MV-4-11 (cell line): ENCODE data around the gene CDH5.

ENCODE experiments used
- DNase-seq: peaks from one replicate; lab custom pipeline; 2025; lab: John Stamatoyannopoulos, UW

CDH5 gene

DNA sequence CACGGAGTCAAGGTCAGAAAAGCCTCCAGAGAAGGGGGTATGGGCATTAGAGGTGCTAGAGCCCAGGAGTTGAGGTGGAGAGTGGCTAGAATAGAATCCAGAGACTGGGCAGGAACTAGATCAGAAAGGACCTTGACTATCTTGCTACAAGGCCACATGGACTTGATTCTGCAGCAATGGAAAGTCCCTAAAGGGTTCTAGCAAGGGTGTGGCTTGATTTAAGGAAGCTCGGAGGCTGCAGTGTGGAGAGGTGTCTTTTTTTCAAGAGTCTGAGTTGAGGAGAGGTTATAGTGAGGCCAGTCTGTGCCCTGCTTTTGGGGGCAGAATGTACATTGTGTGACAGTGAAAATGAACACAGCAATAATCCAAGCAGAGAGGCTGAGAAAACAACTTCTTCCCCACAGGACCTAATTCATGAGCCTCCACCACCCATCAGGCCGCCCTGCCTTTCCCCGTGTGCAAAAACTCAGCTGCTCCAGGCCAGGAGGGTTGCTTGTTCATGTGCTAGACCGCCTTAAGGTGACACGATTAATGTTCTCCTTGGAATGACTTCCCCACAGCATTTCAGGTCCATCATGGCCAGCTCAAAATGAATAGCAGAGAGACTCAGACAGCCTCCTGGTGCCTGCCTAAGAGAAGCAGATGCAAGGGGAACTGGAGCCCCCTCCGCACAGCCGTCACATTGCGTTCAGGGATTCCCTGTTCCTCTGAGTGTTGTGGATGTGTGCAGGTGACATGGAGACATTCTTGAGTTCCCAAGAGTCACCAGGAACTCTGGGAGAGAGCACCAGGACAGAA, 51.9 kb downstream of the CDH5 start:
- no peak for DNase-seq

DNA sequence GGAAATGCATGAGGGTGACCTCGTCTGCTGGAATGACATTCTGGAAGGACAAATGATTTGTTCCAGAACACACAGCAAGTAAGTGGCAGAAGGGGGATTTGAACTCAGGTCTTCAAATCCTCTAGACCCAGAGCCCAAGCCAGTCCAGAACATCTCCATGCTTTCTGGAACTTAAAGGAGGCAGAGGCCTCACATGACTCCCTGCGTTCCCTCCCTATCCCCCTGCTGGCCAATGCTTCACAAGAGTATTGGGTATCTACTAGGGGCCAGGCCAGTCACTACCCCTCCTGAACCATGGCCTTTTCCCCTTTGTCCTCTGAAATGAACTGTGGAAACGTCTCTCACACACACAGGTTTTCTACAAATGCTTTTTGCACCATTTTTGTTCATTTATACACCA, 53.0 kb downstream of the CDH5 start:
- no peak for DNase-seq

DNA sequence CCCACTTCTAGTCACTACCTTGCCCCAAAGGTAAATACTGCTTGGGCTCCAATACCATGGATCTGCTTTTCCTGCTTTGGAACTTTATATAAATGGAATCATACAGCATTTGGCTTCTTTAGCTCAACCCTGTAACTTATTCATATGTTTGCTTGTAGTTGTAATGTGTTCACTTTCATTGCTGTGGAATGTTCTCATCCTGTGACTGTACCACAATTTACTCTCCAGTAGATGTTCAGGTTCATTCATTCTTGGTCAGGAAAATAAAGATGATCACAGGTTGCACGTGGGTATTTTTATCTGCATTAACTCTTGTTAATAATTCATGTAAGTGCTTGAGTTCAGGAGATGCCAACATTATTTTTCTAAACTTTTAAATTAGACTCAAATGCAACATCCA, 53.9 kb downstream of the CDH5 start:
- DNase-seq: no peak

DNA sequence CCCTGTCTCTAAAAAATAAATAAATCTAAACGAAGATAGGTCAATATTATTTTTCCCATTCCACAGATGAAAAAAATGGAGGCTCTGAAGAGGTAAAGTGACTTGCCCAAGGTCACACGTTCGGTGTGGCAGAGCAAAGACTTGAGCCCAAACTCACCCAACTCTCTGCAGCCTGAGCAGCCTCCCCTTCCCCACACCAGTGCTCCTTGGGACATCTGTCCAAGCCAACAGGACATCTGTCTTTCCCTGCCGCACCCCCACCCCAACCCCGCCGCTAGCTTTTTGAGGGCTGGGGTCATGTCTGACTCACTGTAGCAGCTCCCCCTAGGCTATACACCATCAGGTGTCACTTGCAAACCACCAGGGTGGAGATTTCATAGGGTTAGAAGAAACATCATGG, 55.4 kb downstream of the CDH5 start:
- no peak for DNase-seq

DNA sequence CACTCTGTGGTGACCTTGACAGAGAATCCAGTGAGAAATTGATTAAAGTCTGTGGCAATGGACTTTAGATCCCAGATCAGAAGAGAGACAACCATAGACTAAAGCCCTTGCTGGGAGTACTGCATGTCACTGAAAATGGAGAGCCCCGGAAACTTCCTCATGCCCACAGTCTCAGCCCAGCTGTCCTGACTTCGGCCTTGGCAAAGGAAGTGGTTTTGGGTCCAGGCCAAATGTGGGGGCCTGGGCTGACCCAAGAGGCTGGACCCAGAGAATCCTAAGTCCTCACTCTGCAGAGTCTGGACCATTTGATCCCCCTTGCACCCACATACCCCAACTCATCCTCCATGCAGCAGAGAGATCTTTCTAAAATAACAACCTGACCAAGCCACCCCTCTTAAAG, 55.9 kb downstream of the CDH5 start:
- DNase-seq: peak; percentile 48

DNA sequence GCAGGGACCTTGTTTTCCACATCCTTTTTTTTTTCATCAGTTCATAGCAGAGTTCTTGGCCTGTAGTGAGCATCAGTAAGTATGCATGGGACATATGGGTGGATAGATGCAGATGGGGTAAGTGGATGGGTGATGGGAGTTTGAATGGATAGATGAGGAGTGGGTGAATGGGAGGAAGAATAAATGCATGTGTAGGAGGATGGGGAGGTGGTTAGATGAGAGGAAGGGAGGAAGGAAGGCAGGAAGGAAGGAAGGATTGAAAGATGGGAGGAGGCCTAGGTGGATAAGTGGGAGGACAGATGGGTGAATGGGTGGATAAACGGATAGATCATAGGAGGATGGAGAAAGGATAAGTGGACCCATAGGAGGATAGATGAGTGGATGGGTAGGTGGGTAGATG, 56.7 kb downstream of the CDH5 start:
- no peak for DNase-seq

DNA sequence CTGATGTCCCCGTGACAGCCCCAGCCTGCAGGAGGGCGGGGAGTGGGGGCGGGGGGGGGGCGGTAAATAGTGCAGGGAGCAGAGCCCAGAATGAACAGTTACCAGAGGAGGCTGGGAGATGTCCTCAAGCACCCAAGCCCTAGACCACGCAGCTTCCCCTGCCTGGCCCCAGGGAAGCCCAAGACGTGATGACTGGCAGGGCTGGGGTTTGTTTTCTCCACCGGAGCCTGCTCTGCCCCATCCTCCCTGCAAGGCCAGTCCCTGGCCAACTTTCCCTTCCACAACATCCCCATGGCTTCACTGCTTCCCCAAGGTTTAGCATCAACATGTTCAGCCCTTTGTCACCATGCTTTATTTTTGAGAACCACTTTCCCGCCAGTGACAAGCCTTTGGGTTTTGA, 59.2 kb downstream of the CDH5 start:
- DNase-seq: peak; percentile 11

DNA sequence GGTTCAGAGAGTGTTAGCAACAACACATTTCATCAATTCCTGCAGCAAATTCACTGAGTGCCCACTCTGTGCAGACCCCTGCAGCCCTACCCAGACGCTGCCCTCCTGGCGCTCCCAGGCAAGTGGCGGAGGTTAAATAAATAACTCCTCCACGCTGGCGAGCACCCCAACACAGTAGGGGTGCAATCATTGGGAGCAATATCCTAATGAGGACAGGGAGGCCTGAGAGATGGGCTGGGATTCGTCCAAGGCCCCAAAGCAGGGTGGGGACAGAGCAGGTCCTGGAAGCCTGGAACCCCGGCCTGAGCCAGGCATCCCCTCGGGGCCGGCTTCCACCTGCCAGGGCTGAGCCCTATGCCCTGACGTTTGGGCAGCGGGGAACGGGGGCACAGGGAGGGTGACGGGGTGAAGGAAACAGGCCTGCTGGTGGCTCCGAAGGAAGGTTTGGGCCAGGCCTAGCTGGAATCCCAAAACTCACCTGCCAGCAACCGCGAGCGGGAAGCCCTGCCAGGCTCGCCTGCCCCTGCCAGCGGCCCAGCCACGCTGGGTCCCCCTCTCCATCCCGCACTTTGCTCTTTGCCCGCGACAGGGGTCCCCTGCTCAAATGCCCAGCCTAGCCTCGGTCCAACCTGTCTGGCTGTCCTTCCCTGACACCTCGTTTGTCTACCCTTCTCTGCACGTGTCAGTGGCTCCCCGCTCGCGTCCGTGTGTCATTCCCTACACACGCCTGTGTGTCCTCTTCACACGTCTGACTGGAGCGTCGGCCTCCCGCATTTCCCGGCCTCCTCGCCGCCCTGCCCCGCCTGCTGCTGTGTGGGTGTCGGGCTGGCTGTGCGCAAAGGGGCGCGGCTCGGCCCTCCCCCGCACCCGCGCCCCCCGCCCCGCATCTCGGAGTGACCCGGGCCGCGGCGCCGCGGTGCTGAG, 59.9 kb downstream of the CDH5 start:
- DNase-seq: no peak

DNA sequence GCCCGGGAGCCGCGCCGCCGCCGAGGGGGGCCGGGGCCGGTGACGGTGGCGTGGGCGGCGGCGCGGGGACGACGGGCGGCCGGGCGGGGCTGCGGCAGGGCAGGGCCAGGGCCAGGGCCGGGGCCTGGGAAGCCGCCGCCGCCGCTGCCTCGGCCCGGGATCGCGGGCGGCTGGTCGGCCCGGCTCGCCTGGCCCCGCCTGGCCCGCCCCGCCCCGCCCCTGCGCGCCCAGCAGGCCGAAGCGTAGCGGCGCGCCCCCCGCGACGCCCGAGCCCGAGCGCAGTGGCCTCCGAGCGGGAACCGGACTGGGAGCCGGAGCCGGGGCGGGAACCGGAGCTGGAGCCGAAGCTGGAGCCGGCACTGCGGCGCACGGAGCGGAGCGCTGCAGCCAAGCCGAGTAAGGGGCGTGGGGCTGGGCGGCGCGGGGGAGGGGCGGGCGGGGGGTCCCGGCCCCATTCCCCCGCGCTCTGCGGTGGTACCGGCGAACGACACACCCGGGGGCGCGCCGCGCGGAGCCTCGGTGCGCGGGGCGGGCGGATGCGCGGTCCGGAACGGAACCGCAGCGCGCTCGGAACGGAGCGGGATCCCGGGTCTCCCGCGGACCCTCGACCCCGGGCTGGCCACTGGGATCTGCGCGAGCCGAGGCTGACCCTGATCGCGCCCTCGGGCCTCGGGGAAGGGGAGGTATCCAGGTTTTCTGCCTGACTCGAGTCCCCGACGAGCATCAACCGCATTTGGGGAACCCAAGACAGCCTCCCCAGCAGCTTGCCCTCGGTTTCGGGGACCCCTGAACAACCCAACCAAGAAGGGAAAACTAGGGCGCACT, 60.8 kb downstream of the CDH5 start, which contains the start of gene BEAN1:
Gene BEAN1 (plus strand): TSS at position 260 of the 825 bp plus-strand sequence. CDS start 10,382 bp downstream, outside the sequence.
- DNase-seq: no peak

DNA sequence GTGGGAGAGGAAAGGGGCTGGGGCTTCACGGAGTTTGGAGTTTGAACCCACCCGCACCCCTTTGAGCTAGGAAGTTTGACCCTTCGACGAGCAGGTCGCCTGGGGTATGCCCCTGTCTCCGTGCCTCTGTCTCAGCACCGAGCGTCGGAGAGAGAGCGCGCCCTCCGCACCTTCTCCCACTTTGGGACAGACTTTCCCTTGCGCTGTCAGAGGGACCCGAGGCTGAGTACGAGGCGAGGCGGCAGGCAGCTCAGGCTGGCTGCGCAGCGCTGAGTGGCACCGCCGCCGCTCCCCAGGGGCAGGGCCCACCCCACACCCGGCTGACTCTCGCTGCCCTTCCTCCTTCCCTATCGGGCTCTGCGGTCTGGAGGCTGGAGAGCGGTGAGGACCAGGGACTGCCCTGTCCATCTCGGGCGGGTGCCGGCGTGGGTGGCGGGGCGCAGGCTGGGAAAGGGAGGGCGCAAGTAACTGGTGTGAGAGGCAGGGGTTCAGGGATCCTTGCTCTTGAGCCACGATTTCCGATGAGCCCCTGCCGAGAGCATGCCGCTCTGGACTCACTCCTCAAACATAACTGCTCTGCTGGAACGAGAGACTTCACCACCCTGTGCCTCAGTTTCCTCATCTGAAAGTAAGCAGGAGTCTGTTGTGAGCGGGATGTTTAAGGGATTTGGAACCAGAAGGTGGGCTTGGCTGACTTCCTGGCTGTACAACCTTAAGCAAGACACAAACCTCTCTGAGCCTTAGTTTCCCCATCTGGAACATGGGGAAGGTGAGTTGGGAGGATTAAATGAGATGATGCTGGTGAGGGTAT, 61.6 kb downstream of the CDH5 start:
- no peak for DNase-seq

DNA sequence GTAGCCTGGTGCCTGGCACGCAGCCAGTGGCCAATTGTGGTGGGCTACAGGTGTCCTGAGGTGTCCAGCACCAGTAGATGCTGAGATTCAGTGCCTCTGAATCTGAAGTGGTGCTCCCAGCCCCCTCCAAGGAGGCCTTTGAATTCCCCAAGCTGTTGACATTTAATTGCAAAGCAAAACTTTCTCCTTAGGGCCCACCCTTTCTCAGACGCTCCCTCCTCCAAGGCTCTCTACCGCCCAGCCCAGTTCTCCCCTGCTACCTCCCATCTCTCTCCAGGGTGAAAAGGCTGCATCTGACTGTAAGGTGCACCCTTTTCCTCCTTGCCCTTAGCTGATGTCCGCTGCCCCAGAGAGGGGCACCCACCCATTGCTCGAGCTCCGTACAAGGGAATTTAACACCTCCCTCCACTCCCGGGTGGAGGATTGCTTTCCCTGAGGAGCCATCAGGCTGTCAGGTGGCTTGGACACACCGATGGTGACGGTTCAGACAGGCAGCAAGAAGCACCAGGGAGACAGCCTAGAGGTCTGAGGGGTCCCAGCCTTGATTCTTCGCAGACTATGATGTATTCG, 62.3 kb downstream of the CDH5 start:
- no peak for DNase-seq

DNA sequence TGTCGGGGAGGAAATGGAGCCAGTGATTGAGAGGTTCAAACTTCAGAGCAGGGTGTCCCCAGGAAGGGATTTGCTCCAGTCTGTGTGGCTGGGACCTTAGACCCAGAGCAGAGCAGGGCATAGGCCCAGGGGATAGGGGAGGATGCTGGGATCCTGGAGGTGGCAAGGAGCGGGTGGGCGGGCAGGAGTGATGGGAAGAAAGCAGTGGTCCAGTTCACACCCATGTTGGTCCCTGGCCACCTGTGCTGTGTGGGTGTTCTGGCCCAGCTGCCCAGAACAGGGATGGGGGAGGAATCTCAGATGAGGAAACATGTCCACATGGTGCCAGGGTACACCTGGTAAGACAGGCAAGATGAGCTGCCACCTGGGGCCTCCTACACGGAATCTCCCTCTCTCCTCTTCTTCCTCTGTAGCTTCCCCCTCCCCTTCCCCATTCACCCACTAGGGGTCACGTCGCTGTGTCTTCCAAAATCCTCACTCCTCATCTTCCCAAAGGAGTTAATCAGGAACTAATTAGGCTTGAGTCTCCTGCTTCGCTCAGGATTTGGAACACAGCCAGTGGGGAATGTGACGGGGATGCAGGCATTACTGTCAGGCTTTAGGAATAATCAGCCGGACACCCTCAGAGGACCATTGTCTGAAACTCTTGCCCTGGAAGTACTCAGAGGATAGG, 62.9 kb downstream of the CDH5 start:
- DNase-seq: no peak

DNA sequence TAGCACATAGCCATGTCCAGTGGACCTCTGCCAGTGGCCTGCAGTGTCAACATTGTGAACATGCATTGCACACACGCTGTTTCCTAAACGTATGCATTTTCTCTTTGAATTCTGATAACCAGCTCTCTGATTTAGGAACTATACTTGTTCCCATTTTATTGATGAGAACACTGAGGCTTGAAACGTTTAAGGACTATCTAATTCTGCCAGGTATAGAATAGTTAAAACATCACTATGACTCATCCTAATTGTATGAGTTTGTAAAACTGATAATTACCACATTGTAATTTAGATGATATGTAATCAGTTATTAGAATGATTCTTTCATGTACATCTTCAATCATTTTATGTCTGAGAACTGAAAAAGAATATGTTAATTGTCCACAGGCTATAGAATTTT, 63.7 kb downstream of the CDH5 start:
- DNase-seq: no peak

DNA sequence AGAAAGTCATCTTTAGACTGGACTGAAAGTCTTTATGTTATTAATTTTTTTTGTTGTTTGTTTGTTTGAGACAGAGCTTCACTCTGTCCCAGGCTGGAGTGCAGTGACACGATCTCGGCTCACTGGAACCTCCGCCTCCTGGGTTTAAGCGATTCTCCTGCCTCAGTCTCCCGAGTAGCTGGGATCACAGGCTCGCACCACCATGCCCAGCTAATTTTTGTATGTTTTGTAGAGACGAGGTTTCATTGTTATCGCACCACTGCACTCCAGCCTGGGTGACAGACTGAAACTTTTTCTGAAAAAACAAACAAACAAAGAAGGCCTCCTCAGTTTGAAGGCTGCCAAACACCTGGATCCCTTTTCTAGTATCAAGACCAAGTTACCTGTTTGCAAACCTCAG, 65.3 kb downstream of the CDH5 start:
- no peak for DNase-seq

DNA sequence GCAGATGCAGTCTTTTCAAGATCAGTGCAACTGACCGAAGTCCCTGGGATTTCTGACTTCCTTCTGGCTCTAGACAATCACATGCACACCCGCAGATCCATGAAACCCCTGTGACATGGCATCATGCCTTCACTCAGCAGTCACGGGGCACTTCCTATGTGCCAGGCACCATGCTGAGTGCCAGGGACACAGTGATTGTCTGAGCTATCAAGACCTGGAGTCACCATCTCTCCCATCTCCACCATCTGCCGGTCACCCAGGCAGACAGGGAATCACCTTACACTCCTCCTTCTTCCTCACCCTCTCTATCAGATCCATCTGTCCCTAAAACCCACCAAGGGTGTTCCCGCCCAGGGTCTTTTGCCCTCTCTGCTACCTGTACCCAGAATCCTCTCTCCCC, 65.9 kb downstream of the CDH5 start:
- no peak for DNase-seq

DNA sequence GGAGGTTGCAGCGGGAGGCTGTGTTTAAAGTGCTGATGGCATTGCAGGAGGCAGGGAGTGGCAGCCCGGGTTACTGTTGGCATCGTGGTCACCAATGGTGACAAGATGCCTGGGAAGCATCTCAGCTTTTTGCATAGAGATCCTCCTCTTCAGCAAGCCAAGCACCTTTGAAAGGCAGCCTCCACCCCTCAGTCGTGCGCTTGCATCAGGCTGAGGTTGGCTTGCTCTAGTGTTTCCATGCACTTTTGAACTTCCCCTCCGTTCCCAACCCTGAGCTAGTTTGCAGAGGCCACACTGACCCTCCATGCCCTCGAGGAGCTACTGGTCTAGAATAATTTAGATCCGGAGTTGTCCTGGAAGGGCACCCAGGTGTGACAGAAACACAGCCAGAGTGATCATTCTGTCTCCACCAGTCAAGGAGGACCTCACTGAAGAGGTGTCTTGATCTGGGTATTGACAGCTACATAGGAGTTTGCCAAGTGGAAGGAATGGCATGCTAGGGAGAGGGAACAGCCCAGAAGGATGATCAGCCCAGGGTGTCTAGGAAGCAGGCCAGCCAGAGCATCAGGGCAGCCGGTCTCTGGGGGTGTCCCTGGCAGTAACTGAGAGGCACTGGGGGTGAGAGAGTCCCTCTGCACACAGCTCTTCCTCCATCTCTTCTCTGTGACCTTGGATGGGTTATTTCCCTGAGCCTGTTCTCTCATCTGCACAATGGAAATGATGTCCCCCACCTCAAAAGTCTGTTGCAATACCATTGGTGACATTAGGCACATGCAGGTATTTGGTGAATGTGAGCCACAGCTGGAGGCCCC, 68.3 kb downstream of the CDH5 start:
- peak; percentile 70 for DNase-seq

DNA sequence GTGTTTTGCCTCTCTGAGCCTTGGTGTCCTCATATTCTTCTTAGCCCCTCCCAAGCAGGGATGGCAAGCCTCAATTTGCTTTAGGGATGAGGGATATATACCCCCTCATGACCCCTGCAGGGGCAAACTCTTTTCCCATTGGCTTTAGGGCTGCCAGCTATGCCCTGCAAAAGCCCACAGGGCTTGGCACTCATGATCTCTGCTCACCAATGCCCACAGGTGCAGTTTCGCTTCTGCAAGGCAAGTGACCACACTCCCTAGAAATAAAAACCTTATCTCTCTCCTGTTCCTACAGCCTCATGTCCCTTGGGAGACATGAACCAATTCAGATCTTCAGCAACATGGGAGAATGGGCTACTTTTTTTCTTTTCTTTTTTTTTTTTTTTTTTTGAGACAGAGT, 69.4 kb downstream of the CDH5 start:
- no peak for DNase-seq

DNA sequence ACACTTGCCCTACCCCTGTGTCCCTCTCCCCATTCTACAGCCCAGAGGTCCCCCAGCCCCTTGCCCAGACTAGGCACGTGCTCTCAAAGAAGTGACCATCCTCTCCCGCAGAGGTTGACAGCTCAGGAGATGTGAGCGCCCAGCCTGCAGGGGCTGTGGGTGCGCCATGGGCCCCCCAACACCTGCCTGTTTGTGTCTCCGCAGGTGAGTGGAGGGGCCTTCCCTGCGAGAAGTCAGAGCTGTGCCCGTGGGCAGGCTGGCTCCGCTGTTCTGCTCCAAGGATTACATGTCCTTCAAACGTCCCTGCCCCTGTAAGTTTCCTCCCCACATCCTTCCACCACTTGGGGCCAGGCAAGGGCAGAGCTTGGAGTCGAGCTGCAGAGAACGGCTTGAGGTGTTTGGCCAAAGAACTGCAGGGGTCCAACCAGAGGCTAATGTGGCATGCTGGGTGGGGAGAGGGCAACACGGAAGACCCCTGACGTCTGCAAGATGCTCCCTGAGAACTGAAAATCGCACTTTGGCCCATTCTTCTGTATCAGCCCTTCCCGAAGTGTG, 71.0 kb downstream of the CDH5 start:
- no peak for DNase-seq

DNA sequence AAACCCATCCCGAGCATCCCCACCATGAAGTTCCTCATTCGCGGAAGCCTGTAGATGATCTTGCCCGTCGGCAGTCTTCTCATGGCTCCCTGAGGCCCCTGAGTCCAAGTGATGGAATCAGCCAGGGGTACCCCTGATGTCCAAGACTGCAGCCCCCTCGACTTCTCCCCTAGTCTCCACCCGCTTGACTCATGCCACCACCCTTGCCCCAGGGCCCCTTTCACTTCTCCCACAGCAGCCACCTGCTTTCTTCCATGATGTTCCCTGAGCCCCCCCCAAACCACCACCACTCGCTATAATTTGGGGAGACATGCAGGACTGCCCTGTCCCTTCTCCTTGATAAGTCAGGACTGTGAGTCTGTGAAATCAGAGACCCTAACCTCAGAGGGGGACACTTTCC, 72.0 kb downstream of the CDH5 start:
- no peak for DNase-seq
